HG02885 (cell line): ENCODE data around the gene LRSAM1.

Experiments
- ATAC-seq: cut with Tn5 transposase; IDR thresholded peaks from one replicate; pipeline ENCODE4 v1.9.1; 2021; ENCODE audit warnings: mild to moderate bottlenecking; ENCODE audit not compliant: unreplicated experiment, poor library complexity

The LRSAM1 gene

DNA sequence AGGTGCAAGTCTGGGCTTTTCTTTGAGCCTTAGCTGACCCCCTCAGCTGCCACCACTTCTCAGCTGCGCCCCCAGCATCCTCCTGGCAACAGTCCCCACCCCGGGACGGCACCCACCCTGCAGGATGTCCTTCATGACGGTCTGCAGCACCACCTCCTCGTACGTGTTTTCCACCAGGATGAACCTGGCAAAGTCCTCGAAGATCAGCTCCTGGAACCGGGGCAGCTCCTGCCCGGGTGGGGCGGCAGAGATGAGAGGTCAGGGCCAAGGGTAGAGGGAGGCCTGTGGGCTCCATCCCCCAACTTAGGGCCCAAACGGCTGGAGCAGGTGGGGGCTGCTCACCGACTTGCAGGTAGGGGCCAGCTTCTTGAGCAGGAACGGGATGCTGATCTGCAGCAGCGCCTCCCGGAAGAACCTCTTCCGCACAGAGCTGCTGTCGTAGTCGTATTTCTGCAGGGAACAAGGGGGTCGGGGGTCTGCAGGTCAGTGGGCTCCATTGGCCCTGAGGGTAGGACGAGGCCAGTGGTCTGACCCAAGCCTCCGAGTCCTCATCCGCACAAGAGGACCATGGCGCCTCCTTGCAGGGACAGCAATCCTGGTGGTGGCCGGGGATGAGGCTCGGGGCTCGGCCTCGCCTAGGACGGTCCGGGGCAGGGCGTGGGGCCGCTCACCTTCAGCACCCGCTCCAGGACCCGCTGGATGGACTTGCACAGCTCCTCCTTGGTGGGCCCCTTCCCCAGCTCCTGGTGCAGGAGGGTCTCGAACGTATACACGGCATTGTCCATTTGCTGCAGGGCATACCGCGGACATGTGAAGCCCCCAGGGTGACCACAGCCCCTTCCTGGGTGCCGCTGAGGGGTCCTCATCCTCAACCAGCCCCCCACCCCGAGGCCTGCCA lies 56.7 kb downstream of the LRSAM1 start:
- no peak for ATAC-seq

DNA sequence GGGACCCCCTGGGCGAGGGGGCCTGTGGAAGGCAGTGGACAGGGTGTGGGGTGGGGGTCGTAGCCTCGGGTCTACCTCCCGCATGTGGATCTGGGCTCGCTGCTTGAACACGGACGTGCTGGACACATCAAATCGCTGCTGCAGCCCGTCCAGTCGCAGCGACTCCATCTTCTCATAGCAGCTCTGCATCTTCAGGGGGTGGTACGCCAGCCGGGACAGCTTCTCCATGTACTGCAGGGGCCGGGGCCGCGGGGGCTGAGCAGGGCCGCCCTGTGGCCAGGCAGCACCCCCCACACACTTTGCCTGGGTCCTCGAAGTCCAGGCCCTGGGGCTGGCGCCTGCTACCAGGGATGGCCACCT lies 57.6 kb downstream of the LRSAM1 start:
- ATAC-seq = no peak

DNA sequence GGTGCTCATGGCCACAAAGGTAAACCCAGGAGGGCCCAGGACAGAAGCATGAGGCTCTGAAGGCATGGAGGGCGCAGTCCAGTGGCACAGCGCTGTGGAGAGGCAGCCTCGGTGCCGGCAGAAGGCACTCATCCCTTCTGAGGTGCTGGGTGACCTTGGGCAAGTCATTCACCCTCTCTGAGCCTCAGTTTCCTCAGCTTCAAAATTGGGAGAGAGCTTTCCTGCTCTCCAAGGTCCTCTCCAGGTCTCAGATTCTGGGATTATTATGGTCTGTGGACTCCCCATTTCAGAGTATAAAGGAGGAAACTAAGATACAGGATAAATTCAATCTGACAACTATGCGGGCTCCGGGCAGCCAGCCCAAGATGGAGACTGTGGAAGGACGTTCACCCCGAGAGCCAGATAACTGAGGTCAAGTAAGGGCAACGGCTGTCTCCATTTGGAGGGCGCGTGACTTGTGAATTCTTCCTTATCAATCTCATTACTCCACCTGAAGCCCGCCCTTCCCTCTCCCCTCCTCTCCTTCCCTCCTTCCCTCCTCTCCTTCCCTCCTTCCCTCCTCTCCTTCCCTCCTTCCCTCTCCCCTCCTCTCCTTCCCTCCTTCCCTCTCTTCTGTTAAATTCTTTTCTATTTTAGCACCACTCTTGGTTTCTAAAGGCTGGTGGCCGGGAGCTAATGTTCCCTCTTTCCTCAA lies 58.1 kb downstream of the LRSAM1 start:
- no peak for ATAC-seq

DNA sequence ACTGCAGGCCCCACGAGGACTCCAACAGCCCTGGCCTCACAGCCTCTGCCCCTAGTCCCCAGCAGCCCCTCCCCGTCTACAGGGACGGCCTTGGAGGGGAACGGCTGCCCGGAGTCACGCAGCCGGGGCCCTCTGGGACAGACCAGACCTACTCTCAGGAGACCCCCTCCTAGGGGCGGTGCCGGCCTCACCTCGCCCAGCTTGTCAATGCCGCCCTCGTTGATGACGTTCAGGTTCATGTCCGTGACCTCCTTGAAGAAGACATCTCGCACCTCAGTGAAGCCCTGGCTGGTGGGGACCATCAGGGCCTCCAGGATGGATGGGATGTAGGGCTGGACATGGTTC lies 58.6 kb downstream of the LRSAM1 start:
- no peak for ATAC-seq

DNA sequence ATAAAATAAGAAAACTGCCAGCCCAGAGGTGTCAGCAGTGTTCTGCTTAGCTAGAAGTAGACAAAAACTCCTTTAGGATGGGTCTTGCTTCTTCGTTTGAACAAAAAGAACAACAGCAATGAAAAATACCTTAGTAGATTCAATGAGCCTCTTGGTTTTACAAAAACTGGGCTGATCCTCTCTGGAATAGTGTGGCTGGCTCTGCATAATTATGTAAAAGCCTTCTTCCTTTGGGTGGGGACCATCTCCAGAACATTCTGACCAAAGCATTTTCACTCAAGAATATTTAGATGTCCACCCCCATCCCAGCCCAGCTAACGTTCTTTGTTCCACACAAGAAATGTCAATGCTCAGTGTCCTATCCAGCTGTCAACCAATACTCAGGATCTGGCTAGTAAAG lies 63.2 kb downstream of the LRSAM1 start:
- ATAC-seq = no peak

DNA sequence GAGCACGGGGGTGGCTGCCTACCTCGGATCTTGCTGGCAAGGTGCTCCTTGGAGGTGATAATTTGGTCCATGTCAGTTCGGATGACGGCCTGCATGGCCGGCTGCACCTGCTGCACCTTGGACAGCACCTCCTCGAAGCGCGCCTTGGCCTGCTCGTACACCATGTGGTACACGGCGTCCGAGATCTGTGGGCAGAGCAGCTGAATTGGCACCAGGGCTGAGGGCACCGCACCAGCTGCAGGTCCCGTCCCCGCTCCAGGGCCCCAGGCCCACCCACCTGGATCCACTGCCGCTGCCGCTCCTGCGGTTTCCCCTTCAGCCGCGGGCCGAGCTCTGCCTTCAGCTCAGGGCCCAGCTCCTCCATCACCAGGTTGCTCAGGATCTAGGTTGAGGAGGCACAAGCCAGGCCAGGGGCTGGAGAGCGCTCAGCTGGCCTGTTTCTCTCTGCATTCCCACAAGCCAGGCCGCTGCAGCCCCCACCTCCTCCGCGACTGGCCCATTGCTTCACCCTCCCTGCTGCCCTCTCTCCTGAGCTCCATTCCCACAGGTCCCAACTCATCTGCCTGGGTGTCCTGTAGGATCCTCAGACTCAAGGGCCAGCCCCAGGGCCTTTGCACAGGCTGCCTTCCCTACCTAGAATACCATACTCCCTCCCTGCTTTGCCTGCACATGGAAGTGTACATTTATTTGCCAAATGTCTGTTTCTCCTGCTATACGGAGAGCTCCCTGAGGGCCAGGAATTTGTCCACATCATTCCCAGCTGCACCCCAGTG lies 65.7 kb downstream of the LRSAM1 start:
- no peak for ATAC-seq

DNA sequence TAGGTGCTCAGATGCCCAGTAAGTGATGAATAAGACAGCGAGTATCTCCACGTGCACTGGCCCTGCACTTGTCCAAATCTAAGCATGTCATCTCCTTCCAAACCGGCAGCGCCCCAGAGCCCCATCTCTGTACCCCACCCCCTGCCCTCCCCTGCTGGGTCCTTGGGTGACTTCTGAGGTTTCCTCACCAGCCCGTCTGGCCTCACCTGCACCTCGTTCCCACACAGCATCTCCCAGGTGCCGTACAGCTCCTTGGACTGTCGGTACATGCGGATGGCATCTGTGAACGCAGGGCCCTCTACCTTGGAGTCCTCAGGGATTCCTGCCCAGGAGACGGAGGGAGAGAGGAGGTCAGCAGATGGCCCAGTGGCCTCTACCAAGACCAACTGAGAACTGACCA lies 66.3 kb downstream of the LRSAM1 start:
- no peak for ATAC-seq

DNA sequence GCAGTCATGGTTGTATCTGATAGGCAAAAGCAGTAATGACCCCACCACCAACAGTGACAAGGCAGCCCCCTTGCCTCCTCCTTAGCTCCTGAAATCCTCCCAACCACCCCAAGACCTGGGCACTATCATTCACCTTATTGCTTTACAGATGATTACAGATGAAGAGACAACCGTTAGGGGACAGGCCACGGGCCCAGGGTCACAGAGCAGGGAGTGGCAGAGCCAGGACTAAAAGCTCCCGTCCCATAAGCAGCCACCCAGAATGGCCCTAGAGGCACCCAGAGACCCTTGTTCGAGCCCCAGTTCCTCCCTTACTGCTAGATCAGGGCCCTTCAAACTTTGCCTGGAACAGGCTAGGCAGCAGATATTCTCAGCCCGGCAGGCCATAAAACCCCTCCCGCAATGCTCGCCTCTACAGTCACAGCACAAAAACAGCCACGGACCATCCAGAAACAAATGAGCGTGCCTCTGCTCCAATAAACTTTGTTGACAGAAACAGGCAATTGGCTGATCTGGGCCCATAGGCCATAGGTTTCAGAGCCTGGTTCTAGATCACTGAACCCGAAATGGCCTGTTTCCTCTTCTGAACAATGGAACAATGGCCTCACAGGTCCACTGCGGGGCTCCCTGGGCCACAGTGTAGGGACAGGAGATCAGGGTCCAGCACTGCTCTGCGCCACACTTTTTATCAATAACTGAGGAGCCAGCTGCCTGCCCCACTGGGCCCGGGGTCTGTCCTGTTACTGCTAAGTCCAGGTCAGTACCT lies 67.0 kb downstream of the LRSAM1 start:
- ATAC-seq = no peak

DNA sequence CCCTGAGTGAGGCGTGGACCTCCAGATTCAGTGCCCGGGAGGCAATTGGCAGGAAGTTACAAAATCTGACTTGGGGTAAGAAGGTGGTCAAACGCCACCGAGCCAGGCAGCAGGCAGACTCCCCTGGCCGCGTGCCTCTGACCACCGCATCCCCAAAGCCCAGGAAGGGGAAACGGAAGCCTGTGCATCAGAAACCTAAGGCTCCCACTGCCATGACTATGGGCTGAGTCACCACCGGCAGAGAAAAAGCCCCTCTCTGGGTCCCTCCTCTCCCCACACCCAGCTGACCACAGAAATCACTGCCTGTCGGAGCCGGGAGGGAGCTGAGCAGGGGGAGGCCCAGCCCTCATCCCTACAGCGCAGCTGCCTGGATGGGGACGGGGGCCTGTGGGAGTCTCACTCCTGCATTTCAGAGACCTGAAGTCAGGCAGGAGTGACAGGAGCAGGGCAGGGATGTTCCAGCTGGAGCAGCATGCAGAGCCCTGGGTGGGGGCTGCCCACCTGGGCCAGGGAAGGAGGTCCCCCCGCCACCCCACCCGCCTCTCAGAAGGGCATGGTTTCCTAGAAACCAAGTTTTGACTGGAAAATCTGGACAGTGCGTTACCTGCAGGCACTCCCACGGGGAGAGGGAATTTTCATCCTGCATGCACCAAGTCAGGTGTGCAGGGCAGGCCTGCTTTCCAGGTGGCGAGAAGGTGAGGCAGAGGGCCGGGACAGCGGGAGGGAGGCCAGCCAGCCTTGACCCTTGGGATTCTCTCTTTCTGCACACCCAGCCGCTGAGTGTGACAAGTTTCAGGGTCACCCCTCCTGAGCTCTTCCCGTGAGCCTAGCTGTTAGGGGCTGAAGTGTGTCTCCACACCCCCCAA lies 68.2 kb downstream of the LRSAM1 start:
- ATAC-seq = no peak

DNA sequence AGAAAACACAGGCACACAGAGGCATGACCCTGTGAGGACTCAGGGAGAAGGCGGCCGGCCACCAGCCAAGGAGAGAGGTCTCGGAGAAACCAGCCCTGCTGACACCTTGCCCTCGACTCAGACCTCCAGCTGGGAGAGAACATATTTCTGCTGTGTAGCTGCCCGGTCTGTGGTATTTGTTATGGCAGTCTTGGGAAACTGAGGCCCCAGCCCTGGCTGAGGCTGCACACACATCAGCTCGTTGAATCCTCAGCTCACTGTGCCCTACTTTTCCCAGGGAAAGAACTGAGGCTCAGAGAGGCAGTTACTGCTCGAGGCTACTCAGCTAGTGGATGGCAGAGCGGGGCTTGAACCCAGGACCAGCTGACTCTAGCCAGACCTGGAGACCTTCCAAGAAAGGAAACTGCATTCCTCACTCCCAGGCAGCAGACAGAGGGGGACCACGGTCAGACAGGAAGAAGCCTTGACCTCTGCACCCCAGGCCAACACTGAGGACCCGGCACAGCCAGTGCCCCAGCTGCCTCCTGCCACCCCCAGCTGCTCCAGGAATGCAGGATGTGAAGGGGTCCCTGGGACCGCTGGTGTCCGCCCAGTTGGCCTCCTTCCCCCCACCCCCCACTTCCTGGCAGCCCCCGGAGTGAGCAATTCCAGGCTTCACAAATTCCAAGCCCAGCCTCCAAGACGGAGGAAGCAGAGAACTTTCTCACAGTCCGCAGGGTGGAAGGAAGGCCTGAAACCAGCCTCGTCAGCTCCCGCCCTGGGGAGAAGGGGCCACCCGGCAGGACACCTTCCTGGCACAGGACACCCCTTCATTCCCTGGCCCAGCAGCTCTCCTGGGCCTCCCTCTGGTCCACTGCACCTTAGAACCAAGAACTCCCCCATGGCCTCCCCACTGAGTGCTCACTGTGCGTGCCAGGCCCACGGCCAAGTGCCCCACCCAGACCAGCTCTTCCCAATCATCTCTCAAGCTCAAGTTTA lies 69.9 kb downstream of the LRSAM1 start:
- ATAC-seq = no peak

DNA sequence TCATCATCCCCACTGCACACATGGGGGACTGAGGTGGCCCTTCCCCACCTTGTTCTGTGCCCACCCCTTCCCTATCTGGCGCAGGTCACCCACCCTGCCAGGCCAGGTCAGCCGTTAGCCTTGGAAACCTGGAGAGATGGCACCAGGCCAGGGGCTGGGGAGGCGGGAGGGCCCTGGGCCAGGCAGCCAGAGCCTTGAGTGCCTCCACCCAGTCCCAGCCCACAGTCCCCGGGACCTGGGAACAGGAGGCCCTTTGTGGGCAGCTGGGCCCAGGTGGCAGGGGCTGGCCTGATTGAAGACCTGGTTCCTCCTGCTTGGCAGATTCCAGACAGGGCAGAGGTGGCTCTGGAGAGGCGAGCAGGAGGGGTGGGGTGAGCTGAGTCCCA lies 70.6 kb downstream of the LRSAM1 start:
- ATAC-seq = no peak

DNA sequence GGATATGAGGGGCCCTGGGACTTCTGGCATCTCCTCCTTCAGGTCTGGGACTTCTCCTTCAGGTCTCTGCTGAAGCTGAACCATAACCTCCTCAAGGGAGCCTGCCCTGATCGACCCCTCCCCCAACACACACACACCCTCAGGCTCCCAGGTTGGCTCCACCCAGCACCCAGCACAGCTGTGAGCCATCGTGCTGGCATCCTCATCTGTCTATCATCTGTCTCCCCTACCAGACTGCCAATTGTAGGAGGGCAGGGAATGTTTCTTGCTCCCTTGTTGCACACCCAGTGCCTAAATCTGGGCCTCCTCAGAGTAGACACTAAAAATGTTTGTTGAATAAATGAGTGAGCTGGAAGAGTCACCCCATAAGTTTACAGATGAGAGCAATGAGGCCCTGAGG lies 71.4 kb downstream of the LRSAM1 start:
- no peak for ATAC-seq

DNA sequence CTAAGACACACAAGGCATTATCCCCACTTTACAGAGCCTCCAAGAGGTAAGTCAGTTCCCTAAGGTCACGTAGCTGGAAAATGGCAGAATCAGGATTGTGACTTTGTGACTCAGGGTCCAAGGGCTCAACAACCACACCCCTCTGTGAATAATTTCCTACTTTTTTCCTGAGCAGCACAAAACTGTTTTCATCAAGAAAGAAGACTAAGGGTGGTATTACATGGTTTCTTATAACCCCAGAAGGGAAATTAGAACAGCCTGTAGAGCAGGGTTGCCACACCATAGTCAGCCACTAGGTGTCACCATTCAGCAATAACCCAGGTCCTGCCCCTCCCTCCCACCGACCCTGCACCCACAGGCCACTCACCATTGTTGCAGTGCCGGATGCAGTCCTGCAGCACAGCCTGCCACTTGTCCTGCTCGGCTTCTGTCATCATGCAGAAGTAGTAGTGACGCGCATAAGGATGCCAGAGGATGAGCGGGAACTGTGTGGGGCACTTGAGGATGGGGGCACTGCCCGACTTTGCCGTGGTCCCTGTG lies 72.1 kb downstream of the LRSAM1 start:
- ATAC-seq = no peak

DNA sequence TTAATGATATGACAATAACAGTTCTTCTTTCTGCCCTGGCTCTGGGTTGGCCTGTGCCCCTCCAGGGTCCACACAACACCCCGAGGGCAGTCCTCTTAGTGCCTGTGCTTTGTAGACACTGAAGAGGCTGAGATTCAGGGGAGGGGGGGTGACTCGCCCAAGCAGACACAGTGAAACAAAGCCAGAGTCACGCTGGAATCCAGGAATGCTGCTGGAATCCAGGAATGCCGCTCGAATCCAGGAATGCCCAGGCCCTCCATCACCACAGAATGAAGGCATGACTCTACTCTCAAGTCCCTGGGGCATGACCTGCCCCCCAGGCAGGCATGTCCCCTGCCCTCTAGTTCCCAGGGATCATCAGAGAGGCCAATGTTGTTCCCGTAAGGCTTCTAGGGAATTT lies 73.1 kb downstream of the LRSAM1 start:
- no peak for ATAC-seq

DNA sequence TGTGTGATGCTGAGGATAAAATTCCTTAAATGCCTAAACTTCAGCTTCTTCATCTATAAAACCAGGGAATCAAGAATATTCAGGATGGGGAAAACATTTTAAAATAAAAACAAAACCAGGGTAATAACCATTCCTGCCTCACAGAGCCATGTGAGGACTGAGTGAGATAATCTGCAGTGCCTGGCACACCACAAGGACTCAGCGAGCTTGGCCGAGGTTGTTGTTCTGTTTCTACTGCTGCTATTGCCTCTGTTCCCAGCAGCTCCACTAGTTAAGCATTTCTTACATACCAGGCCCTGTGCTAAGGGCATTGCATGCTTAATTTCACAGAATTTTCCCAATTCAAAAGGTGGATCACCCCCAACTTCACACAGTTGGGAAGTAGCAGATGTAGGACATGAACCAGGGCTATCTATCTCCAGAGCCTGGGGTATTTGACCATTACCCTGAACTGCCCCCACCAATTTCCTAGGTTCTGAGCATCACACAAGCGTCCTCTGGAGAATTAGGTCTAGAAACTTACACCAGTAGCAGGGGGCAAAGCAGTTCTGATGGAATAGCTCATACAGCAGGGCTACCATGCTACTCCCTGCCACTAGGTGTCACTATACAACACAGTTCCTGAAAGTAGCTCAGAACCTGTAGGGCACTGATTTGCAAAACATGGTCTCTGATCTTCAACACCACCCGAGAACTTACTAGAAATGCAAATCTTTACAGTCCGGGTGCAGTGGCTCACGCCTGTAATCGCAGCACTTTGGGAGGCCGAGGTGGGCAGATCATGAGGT lies 74.3 kb downstream of the LRSAM1 start:
- ATAC-seq = no peak

DNA sequence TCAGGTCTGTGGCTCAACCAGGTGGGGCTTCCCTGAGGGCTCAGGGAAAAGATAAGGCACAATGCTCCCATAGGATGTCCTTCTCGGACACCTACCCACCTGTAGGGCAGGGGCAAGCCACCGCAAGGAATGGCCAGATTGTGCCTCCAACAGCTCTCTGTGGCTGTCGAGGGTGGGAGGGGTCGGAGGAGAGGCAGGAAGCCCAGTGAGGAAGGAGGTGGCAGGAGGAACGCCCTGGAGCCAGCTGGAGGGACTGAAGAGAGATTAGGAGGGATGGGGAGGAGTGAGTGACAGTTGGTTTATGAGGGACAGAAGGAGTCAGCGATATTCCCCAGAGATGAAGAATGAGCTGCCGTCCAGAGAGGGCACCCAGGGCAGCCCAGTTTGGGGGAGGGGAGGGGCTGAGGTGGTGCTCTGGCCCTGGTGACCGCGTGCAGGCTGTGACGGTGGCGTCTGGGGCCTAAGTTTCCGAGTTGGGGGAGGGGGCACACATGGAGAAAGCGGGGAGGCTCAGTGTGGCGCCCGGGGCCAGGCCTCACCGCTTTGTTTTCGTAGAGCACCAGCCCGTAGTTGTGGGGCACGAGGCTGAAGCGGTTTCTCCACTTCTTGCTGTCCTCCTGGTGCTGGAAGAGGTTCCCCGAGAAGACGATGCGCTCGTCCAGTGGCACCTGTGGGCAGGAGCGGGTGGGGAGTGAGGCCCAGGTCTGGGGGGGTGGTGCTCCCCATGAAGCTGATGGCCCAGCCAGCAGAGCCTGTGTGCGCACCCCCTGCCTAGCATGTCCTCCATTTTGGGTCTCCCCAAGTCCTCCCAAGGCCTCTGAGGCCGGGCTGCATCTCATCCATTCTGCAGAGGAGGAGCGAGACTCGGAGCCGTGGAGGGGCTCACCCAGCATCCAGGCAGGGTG lies 75.6 kb downstream of the LRSAM1 start:
- no peak for ATAC-seq
